Astrocyte (in vitro differentiated cells and primary cell): ENCODE measurements around the gene SLC29A1. TPM values are rescaled to one million over a fixed set of nuclear protein-coding genes. Genes with fewer than 3 reads are reported as not detected.

ENCODE experiments used
- DNase-seq: peaks from one replicate; pipeline ENCODE4 v3.0.0-alpha.2; 2010; ENCODE audit warnings: low read depth
- FAIRE-seq: peaks from 2 replicates; lab custom pipeline; 2011; peaks lifted over from hg19 to GRCh38; lab: Jason Lieb, UNC
- H2AFZ ChIP-seq: 2 replicates; pipeline ENCODE4 v1.6.0; 2012; ENCODE audit warnings: low read depth, low read length, inconsistent platforms
- H3K27ac ChIP-seq: 2 replicates; pipeline ENCODE4 v1.5.1; 2011; ENCODE audit warnings: low read depth, low read length, inconsistent platforms
- H3K27me3 ChIP-seq: 2 replicates; pipeline ENCODE4 v1.6.0; 2011; ENCODE audit warnings: low read length, inconsistent platforms; ENCODE audit not compliant: insufficient read depth
- H3K36me3 ChIP-seq: 2 replicates; pipeline ENCODE4 v1.5.1; 2011; ENCODE audit warnings: low read length, inconsistent platforms; ENCODE audit not compliant: insufficient read depth
- H3K4me1 ChIP-seq: 2 replicates; pipeline ENCODE4 v1.5.1; 2011; ENCODE audit warnings: low read length, inconsistent platforms; ENCODE audit not compliant: insufficient read depth
- H3K4me2 ChIP-seq: 2 replicates; pipeline ENCODE4 v1.6.0; 2012; ENCODE audit warnings: low read length, inconsistent platforms
- H3K4me3 ChIP-seq: 2 replicates; pipeline ENCODE4 v1.5.1; 2011; ENCODE audit warnings: low read depth, mild to moderate bottlenecking, low read length, inconsistent platforms; ENCODE audit not compliant: insufficient read depth
- H3K79me2 ChIP-seq: 2 replicates; pipeline ENCODE4 v1.6.0; 2012; ENCODE audit warnings: mild to moderate bottlenecking, low read length, inconsistent platforms; ENCODE audit not compliant: insufficient read depth
- H3K9ac ChIP-seq: 2 replicates; pipeline ENCODE4 v1.6.0; 2012; ENCODE audit warnings: mild to moderate bottlenecking, low read length, inconsistent platforms
- H3K9me3 ChIP-seq: 2 replicates; pipeline ENCODE4 v1.5.1; 2012; ENCODE audit warnings: low read depth, mild to moderate bottlenecking, low read length, inconsistent platforms; ENCODE audit not compliant: insufficient read depth
- H4K20me1 ChIP-seq: 2 replicates; pipeline ENCODE4 v1.6.0; 2012; ENCODE audit warnings: low read length, inconsistent platforms; ENCODE audit not compliant: insufficient read depth
- H3K27ac Mint-ChIP-seq: one replicate; pipeline ENCODE4 v1.8.0; 2021; ENCODE audit warnings: mild to moderate bottlenecking, mixed read lengths; ENCODE audit not compliant: unreplicated experiment
- H3K27me3 Mint-ChIP-seq: one replicate; pipeline ENCODE4 v1.8.0; 2021; ENCODE audit warnings: low read depth, mixed read lengths; ENCODE audit not compliant: unreplicated experiment
- H3K36me3 Mint-ChIP-seq: one replicate; pipeline ENCODE4 v1.8.0; 2021; ENCODE audit warnings: low read depth, mixed read lengths; ENCODE audit not compliant: unreplicated experiment
- H3K4me1 Mint-ChIP-seq: one replicate; pipeline ENCODE4 v1.8.0; 2021; ENCODE audit warnings: low read depth, mixed read lengths; ENCODE audit not compliant: unreplicated experiment
- H3K4me3 Mint-ChIP-seq: one replicate; pipeline ENCODE4 v1.8.0; 2021; ENCODE audit warnings: mild to moderate bottlenecking, moderate library complexity, mixed read lengths; ENCODE audit not compliant: unreplicated experiment
- H3K9me3 Mint-ChIP-seq: one replicate; pipeline ENCODE4 v1.8.0; 2021; ENCODE audit warnings: mild to moderate bottlenecking, mixed read lengths; ENCODE audit not compliant: unreplicated experiment
- EZH2 ChIP-seq: IDR thresholded peaks from 2 replicates; pipeline ENCODE4 v1.6.1; 2012; ENCODE audit warnings: mild to moderate bottlenecking, low read length, inconsistent platforms; ENCODE audit not compliant: insufficient read depth
- total RNA-seq: library from RNA; stranded (reverse); gene quantifications from 2 replicates; pipeline ENCODE4 v1.2.1, GENCODE V29; 2021
- TF ChIP-seq, protein P1 (sequence below): IDR thresholded peaks from 2 replicates; pipeline ENCODE4 v1.5.1; 2011; ENCODE audit warnings: low read depth, mild to moderate bottlenecking, inconsistent platforms, low read length, moderate library complexity; ENCODE audit not compliant: insufficient read depth

Gene SLC29A1
- total RNA-seq, 1 donor from 2014 or later: 15.3 TPM

DNA sequence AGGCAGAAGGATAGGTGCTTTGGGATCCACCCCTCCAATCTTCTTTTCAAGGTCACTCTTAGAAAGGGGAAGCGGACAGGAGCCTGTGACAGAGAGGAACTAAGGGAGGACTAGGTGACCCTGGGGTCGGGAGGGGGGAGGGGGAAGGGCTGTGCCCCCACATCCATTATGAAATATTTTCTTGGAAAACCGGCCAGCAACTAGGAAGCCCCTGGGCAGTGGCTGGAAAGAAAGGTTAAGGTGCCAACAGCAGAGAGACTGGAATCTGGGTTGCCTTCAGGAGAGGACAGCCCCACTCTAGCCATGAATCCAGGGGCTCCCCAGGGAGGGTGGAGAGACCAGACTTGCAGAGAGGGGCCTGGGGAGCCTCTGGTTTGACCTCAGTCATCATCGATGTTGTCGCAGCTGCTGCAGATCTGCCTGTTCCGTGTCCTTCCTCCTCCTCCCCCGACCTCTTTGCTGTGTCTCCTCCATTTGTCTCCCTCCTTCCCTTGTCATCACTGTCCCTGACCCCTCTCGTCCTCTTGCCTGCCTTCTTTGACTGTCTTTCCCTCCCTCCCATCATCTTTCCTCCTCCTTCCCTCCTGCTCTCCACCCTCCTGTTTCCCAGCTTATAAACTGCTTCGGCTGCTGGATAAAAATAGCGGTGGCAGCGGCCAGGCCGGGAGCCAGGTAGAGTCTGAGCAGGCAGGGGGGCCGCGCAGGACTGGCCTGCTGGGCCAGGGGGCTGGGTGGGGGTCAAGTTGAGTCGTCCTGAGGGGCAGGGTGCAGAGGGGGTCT, 3.2 kb downstream of the SLC29A1 start:
- no peak overlapping the region for H3K9ac ChIP-seq
- H3K36me3 ChIP-seq: no peaks in the 10 kb centered on the region
- no peak for FAIRE-seq
- TF ChIP-seq, protein P1, sequence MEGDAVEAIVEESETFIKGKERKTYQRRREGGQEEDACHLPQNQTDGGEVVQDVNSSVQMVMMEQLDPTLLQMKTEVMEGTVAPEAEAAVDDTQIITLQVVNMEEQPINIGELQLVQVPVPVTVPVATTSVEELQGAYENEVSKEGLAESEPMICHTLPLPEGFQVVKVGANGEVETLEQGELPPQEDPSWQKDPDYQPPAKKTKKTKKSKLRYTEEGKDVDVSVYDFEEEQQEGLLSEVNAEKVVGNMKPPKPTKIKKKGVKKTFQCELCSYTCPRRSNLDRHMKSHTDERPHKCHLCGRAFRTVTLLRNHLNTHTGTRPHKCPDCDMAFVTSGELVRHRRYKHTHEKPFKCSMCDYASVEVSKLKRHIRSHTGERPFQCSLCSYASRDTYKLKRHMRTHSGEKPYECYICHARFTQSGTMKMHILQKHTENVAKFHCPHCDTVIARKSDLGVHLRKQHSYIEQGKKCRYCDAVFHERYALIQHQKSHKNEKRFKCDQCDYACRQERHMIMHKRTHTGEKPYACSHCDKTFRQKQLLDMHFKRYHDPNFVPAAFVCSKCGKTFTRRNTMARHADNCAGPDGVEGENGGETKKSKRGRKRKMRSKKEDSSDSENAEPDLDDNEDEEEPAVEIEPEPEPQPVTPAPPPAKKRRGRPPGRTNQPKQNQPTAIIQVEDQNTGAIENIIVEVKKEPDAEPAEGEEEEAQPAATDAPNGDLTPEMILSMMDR: no peak
- TF ChIP-seq EZH2: no peak
- no peaks in the 10 kb centered on the region for H3K9me3 Mint-ChIP-seq
- H3K9me3 ChIP-seq: no peaks in the 10 kb centered on the region
- no peaks in the 10 kb centered on the region for H3K79me2 ChIP-seq
- H3K27ac Mint-ChIP-seq: no peak overlapping the region
- no peak overlapping the region for H3K27ac ChIP-seq
- H2AFZ ChIP-seq: no peak overlapping the region
- H3K4me3 Mint-ChIP-seq: no peak overlapping the region
- H3K4me3 ChIP-seq: no peak overlapping the region
- peaks cover 16% of the 10 kb centered on the region for H4K20me1 ChIP-seq
- DNase-seq: no peak
- peaks cover 17% of the 10 kb centered on the region for H3K4me1 Mint-ChIP-seq
- H3K27me3 ChIP-seq: no peaks in the 10 kb centered on the region
- peaks cover 22% of the 10 kb centered on the region for H3K4me1 ChIP-seq
- H3K4me2 ChIP-seq: no peak overlapping the region
- H3K36me3 Mint-ChIP-seq: peaks cover 5% of the 10 kb centered on the region
- H3K27me3 Mint-ChIP-seq: peaks cover 17% of the 10 kb centered on the region

- Histone ChIP-seq H3K4me1 (peaks cover 17% of the 10 kb centered on the region), H3K9me3 (no peaks in the 10 kb centered on the region), H3K4me2 (no peak overlapping the region), H3K27ac (no peak overlapping the region), H3K79me2 (no peaks in the 10 kb centered on the region), H2AFZ (no peak overlapping the region), H3K4me3 (no peak overlapping the region), H3K27me3 (no peaks in the 10 kb centered on the region), H3K9ac (no peak overlapping the region), H4K20me1 (peaks cover 16% of the 10 kb centered on the region), H3K36me3 (no peaks in the 10 kb centered on the region)
- Mint-ChIP-seq H3K36me3 (peaks cover 5% of the 10 kb centered on the region), H3K9me3 (no peaks in the 10 kb centered on the region), H3K27me3 (peaks cover 16% of the 10 kb centered on the region), H3K27ac (no peak overlapping the region), H3K4me1 (peaks cover 15% of the 10 kb centered on the region), H3K4me3 (no peak overlapping the region)
- FAIRE-seq (no peak), DNase-seq (no peak)
- TF ChIP-seq EZH2: no peak
- TF ChIP-seq, protein P1: no peak
Measured at GRCh38 chr6:44227148-44227793, 3.9 kb downstream of the SLC29A1 start.
